Osteocyte (in vitro differentiated cells): ENCODE measurements around the gene FAM13C. TPM values are rescaled to one million over a fixed set of nuclear protein-coding genes. Genes with fewer than 3 reads are reported as not detected.

Experiments
- DNase-seq: peaks from one replicate; pipeline ENCODE4 v3.0.0; 2021; ENCODE audit warnings: mixed read lengths; ENCODE audit not compliant: unreplicated experiment; ENCODE audit errors: extremely low spot score
- H3K27ac Mint-ChIP-seq: one replicate; pipeline ENCODE4 v1.8.0; 2021; ENCODE audit warnings: mild to moderate bottlenecking, mixed read lengths; ENCODE audit not compliant: unreplicated experiment
- H3K27me3 Mint-ChIP-seq: one replicate; pipeline ENCODE4 v1.8.0; 2021; ENCODE audit warnings: mixed read lengths; ENCODE audit not compliant: unreplicated experiment
- H3K36me3 Mint-ChIP-seq: one replicate; pipeline ENCODE4 v1.8.0; 2021; ENCODE audit warnings: mixed read lengths; ENCODE audit not compliant: unreplicated experiment
- H3K4me1 Mint-ChIP-seq: one replicate; pipeline ENCODE4 v1.8.0; 2021; ENCODE audit warnings: mixed read lengths; ENCODE audit not compliant: unreplicated experiment
- H3K4me3 Mint-ChIP-seq: one replicate; pipeline ENCODE4 v1.8.0; 2021; ENCODE audit warnings: mild to moderate bottlenecking, moderate library complexity, mixed read lengths; ENCODE audit not compliant: unreplicated experiment
- H3K9me3 Mint-ChIP-seq: one replicate; pipeline ENCODE4 v1.8.0; 2021; ENCODE audit warnings: mixed read lengths; ENCODE audit not compliant: unreplicated experiment
- CTCF ChIP-seq: fragments of 200-600 bp; sonication (generic); IDR thresholded peaks from 2 replicates; pipeline ENCODE4 v1.5.0; 2021; ENCODE audit warnings: antibody characterized with exemption, mild to moderate bottlenecking, moderate library complexity
- total RNA-seq: library from RNA; stranded (reverse); gene quantifications from 2 replicates; pipeline ENCODE4 v1.2.1, GENCODE V29; 2021

The FAM13C gene
- total RNA-seq, 1 donor from 2014 or later = 3.2 TPM

- no peak for TF ChIP-seq CTCF
- H3K9me3 Mint-ChIP-seq = no peaks in the 10 kb centered on the region
- no peak overlapping the region for H3K27ac Mint-ChIP-seq
- no peaks in the 10 kb centered on the region for H3K36me3 Mint-ChIP-seq
- DNase-seq = no peak
- H3K4me3 Mint-ChIP-seq = no peak overlapping the region
- peaks cover 48% of the 10 kb centered on the region for H3K27me3 Mint-ChIP-seq
- no peaks in the 10 kb centered on the region for H3K4me1 Mint-ChIP-seq
These were observed 148.2 kb downstream of the FAM13C start for GRCh38 chr10:59214160-59214559.

- Mint-ChIP-seq H3K27me3 (peaks cover 48% of the 10 kb centered on the region), H3K9me3 (no peaks in the 10 kb centered on the region), H3K4me1 (no peaks in the 10 kb centered on the region), H3K36me3 (no peaks in the 10 kb centered on the region), H3K4me3 (no peak overlapping the region), H3K27ac (no peak overlapping the region)
- TF ChIP-seq CTCF = no peak
- DNase-seq = no peak
These were observed 150.0 kb downstream of the FAM13C start for GRCh38 chr10:59212301-59212798.

- TF ChIP-seq CTCF = no peak
- no peak overlapping the region for H3K4me3 Mint-ChIP-seq
These were observed 156.1 kb downstream of the FAM13C start for GRCh38 chr10:59206204-59206720.

More at GRCh38 chr10:59206204-59206720, 156.1 kb downstream of the FAM13C start:
- Mint-ChIP-seq H3K27ac (no peak overlapping the region), H3K36me3 (no peaks in the 10 kb centered on the region), H3K27me3 (peaks cover 4% of the 10 kb centered on the region), H3K9me3 (no peaks in the 10 kb centered on the region), H3K4me1 (no peaks in the 10 kb centered on the region)
- no peak for DNase-seq

Other genes starting within 250 kb of the FAM13C start
- gene PHYHIPL, start 185.9 kb downstream of the FAM13C start, total RNA-seq = not detected in 2 replicates